NCI-H345 treated with DMSO at 0.1 percent for 48 hours (cell line): ENCODE measurements around the gene KHNYN.

Source experiments
- DNase-seq: peaks from one replicate; lab custom pipeline; 2025; ENCODE audit not compliant: unreplicated experiment; lab: John Stamatoyannopoulos, UW

KHNYN gene

DNA sequence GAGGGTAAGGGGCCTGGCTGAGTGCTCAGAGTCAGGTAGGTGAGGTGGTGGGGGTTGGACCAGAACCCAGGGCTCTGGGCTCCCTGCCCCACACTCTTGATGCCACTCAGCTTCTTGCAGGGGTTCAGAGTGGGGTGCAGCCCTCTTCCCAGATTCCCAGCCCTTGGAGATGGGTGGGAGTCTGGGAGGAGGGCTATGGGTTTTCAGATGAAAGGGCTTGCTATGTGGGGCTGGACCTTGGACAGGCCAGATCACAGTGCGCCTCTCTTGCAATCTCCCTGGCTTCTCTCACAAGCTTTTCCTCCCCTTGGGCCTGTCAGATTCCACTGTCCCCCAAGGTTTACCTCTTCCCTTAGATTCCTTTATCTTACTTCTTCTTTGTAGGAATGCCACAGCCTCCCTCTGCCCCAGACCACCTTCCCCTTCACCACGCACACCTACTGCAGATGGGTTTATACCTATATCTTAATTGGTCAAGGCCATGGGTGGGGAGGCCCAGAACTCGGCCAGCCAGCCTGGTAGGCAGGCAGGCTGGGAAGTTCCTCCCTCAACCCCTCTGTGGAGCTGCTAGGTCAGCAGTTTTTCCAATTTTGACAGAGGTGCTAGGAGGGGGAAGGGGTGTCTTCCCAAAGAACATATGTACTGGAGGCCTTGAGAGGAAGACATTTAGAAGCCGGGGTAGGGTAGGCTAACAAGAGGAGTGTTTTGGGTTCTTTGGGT is 29.6 kb upstream of the KHNYN start:
- DNase-seq, result no peak

DNA sequence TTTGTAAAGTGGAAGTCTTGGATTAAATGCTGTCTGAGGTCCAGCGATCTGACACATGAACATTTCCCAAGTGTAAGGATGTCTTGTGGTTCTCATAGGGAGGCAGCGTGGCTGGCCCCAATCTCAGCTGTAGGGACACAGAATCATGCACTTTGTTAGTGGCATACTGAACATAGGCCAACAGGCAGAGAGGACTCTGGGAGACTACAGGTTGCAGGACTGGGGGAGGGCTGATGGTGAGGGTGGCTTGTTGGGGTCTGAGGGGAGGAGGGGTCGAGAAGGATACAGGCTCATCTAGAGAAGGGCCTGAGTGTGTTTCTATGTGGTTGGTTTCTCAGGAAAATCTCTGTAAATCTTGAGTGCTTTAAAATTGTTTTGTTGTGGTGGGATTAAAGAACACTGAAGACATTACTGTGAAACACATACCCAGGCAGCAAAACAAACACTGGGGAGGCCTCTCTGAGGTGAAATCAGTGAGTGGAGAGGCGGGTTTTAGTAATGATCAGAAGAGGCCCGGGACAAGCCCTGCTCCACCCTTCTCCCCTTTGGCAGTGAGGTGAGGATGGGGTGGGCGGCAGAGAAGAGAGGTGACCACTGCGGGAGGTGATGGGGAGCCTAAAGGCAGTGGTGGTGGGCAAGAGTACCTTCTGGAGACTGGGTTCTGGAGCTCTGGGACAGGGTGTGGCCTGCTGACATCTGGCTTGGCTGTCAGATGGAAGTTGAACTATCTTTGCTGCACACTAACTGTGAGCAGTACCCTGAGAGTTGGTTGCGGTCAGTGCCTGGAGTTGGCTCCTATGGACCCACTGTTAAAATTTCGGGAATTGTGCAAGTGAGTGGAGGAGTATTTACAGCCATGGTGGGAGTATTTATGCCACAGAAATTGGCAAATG is 27.7 kb upstream of the KHNYN start:
- DNase-seq, result no peak

- no peak for DNase-seq
These were observed 26.3 kb upstream of the KHNYN start for GRCh38 chr14:24403294-24403998.

- DNase-seq, result no peak
These were observed 24.9 kb upstream of the KHNYN start for GRCh38 chr14:24404814-24405213.

GRCh38 chr14:24406416-24406815 is 23.3 kb upstream of the KHNYN start:
- DNase-seq, result no peak

DNA sequence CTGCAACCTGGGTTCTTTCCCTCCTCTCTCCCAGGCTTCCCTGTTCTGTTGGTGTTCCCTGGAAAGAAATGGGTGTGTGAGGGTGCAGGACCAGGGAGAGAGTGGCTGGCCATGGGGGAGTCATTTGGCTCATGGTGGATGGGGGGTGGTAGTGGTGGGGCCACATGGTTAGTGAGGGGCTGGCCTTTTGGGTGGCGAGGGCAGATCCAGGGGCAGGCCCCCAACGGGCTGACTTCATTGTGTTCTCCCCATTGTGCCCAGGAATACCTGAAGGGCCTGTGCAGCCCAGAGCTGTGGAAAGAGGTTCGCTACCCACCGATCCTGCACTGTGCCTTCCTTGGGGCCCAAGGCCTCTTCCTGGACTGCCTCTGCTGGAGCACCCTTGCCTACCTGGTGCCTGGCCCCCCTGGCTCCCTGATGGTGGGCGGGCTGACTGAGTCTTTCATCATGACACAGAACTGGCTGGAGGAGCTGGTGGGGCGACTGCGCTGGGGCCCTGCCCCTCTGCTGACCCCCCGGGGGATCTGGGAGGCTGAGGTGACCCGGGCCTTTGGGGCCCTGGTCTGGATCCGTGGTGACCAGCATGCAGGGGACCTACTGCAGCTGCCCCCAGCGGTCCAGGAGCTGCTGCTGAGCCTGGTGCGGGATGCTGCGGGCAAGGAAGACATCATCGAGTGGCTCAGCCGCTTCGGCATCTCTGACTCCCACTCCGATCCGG is 22.0 kb upstream of the KHNYN start:
- no peak for DNase-seq

GRCh38 chr14:24408764-24409163 is 21.0 kb upstream of the KHNYN start:
- no peak for DNase-seq

GRCh38 chr14:24409192-24409591 is 20.6 kb upstream of the KHNYN start:
- DNase-seq, result no peak

GRCh38 chr14:24409956-24410355 is 19.8 kb upstream of the KHNYN start:
- no peak for DNase-seq

- DNase-seq, result no peak
These were observed 18.0 kb upstream of the KHNYN start for GRCh38 chr14:24411443-24412389.

DNA sequence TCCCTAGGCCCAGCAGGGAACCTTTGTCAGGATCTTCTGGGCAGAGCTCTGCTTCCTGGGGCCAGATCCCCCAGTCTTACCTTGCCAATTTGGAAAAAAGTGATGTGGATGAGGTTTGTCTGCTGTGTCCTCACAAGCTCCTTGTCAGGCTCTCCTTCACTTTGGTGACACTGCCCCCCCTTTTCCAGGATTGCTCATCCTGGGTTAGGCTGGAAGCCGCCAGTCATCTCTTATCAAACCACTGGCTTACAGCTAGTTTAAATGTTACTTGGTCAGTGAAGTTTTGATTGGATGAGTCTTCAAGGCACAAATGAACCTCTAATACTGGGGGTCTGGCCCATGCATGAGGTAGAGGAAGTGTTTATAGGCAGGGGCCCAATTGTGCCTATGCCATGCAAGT is 15.7 kb upstream of the KHNYN start:
- DNase-seq, result no peak

DNA sequence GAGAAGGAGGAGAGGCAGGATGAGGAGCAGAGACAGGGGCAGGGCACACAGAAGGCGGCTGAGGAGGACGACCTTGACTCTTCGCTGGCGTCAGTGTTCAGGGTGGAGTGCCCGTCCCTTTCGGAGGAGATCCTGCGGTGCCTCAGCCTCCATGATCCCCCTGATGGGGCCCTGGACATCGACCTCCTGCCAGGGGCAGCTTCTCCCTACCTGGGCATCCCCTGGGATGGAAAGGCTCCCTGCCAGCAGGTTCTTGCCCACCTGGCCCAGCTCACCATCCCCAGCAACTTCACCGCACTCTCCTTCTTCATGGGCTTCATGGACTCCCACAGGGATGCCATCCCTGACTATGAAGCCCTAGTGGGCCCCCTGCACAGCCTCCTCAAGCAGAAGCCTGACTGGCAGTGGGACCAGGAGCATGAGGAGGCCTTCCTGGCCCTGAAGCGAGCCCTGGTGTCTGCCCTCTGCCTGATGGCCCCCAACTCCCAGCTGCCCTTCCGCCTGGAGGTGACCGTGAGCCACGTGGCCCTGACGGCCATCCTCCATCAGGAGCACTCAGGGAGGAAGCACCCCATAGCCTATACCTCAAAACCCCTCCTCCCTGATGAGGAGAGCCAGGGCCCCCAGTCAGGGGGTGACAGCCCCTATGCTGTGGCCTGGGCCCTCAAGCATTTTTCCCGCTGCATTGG is 14.9 kb upstream of the KHNYN start:
- DNase-seq, result no peak

DNA sequence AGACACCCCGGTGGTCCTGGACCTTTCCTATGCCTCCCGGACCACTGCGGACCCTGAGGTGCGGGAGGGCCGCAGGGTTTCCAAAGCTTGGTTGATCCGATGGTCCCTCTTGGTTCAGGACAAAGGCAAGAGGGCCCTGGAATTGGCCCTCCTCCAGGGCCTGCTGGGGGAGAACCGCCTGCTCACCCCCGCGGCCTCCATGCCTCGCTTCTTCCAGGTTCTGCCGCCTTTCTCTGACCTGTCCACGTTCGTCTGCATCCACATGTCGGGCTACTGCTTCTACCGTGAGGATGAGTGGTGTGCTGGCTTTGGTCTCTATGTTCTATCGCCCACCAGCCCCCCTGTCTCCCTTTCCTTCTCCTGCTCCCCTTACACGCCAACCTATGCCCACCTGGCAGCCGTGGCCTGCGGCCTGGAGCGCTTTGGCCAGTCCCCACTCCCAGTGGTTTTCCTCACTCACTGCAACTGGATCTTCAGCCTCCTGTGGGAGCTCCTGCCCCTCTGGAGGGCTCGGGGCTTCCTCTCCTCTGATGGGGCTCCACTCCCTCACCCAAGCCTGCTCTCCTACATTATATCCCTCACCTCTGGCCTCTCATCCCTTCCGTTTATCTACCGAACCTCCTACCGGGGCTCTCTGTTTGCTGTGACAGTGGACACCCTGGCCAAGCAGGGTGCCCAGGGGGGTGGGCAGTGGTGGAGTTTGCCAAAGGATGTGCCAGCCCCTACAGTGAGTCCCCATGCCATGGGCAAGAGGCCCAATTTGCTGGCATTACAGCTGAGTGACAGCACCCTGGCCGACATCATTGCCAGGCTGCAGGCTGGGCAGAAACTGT is 14.1 kb upstream of the KHNYN start:
- DNase-seq, result no peak

DNA sequence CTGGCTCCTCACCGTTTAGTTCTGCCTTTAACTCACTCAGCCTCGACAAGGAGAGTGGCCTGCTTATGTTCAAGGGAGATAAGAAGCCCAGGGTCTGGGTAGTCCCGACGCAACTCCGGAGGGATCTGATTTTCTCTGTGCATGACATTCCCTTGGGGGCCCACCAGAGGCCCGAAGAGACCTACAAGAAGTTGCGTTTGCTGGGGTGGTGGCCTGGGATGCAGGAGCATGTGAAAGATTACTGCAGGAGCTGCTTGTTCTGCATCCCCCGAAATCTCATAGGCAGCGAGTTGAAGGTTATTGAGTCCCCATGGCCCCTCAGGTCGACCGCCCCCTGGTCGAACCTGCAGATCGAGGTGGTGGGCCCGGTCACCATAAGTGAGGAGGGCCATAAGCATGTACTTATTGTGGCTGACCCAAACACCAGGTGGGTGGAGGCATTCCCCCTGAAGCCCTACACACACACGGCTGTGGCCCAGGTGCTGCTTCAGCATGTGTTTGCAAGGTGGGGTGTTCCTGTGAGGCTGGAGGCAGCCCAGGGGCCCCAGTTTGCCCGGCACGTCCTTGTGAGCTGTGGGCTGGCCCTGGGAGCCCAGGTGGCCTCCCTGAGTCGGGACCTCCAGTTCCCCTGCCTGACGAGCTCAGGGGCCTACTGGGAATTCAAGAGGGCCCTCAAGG is 13.4 kb upstream of the KHNYN start:
- no peak for DNase-seq

DNA sequence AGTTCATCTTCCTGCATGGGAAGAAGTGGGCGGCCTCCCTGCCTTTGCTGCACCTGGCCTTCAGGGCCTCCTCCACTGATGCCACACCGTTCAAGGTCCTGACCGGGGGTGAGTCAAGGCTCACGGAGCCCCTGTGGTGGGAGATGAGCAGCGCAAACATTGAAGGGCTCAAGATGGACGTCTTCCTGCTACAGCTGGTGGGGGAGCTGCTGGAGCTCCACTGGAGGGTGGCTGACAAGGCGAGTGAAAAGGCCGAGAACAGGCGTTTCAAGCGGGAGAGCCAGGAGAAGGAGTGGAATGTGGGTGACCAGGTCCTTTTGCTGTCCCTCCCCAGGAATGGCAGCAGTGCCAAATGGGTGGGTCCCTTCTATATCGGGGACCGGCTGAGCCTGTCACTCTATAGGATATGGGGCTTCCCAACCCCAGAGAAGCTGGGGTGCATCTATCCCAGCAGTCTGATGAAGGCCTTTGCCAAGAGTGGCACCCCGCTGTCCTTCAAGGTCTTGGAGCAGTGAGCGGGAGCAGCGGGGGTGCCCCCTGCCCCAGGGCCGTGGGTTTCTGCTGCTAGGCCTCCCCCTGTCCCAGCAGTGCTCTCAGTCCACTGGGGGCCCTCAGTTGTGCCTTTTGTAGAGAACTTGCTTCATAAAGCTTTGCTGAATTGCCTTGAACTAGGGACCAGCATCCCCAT is 12.7 kb upstream of the KHNYN start:
- DNase-seq, result no peak

DNA sequence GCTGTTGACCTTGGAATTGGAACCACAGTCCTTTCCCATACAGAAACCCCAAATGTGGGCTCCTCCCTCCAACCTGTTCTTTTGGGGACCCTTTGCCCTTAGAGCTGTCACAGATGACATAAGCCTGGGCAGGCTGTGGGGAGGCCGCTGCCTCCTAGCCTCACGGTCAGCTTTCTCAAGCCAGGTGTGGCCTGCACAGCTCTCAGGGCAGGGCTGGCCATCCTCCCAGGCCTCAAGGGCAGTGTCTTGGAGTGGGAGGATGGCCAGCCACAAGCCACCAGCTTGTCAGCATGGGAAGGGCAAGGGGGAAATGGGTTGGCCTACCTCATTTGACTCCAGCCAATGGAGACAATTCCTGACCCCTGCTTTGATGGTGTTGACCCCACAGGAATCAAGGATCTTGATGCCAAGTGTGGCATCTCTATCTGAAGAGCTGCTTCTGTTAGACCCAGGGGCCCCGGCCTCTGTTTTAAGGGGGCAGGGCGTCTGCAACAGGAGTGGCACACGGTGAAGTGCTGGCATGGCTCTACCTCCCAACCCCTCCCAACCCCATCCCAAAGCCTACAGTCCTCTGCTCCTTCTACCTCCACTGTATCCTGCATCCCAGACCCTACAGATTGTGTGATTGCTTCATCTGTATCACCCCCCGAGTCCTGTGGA is 11.8 kb upstream of the KHNYN start:
- DNase-seq, result no peak

- DNase-seq, result no peak
These were observed 11.3 kb upstream of the KHNYN start for GRCh38 chr14:24418492-24418873.
